Pancreas (tissue), 10 donors: ENCODE data around the gene MMD2. TPM values are rescaled to one million over a fixed set of nuclear protein-coding genes. Genes with fewer than 3 reads are reported as not detected.

Source experiments
- ATAC-seq, 4 donors: fragments of 200-7000 bp; cut with Tn5 transposase; one replicate each; pipeline versions ENCODE4 v1.8.0 to v1.9.1; 2020; ENCODE audit warnings: mild to moderate bottlenecking in 4 of 4, moderate library complexity in 4 of 4
- DNase-seq, 6 donors: peaks; one replicate each; pipeline ENCODE4 v3.0.0-alpha.2; 2020
- FAIRE-seq: peaks from 2 replicates; lab custom pipeline; 2012; peaks lifted over from hg19 to GRCh38; lab: Jason Lieb, UNC
- H3K27ac ChIP-seq, 4 donors: fragments of 200-600 bp; sonication (generic); 1 replicate in 3 of 4; 2 replicates in 1 of 4; pipeline versions ENCODE4 v1.5.0 to v1.8.0; 2020
- H3K27me3 ChIP-seq, 4 donors: fragments of 200-600 bp; one replicate each; pipeline ENCODE4 v1.8.0; 2021
- H3K36me3 ChIP-seq, 3 donors: fragments of 200-600 bp; sonication (generic) in 1 of 3; one replicate each; pipeline versions ENCODE4 v1.5.0 to v1.8.0; 2020 to 2021
- H3K4me1 ChIP-seq, 3 donors: fragments of 200-600 bp; one replicate each; pipeline ENCODE4 v1.8.0; 2021
- H3K4me3 ChIP-seq, 4 donors: fragments of 200-600 bp; sonication (generic) in 2 of 4; one replicate each; pipeline versions ENCODE4 v1.5.0 to v1.8.0; 2020 to 2021
- H3K9me3 ChIP-seq, 4 donors: fragments of 200-600 bp; one replicate each; pipeline ENCODE4 v1.8.0; 2021
- WGBS, 2 donors: extraction: QIAGEN DNeasy Blood & Tissue Kit; methylation state at CpG; one replicate each; pipeline ENCODE4 v1.1.7; 2013; 5-methylcytosine and 5-hydroxymethylcytosine counted together
- intact Hi-C, 3 donors: fragments of 100-400 bp; cut with DNase I; formaldehyde crosslinking; loops; one replicate each; pipeline versions ENCODE4 v1.11.1 to v1.14.2; 2022
- polyA plus RNA-seq, 2 donors: library from polyadenylated mRNA; stranded (reverse); fragments of 200-250 nt; gene quantifications; one replicate each; pipeline ENCODE4 v1.2.3, GENCODE V29; 2013
- total RNA-seq, 6 donors: library from RNA; stranded (reverse); fragmentation: NEBNext Ultra II Directional in 4 of 6; extraction: Animal tissue kit (Norgen Biotek cat#: 25700) in 4 of 6; gene quantifications; one replicate each; pipeline versions ENCODE4 v1.2.1 to v1.2.4, GENCODE V29; 2021 to 2023
- TF ChIP-seq, protein P1 (sequence below), 4 donors: fragments of 200-600 bp; sonication (generic) in 3 of 4; IDR thresholded peaks; one replicate each; pipeline versions ENCODE4 v1.5.0 to v1.8.0; 2021; ENCODE audit warnings: antibody characterized with exemption in 4 of 4
- donor health status: healthy with polysubstance abuse.
- donor health status: DM: no; HTN: no; CAD: no; lungs with moderate emphysema.
- donor health status: DM: no; HTN: no; CAD: no.
- donor health status: control.
- donor health status: control.
- donor health status: Bipolar disorder and iron deficiency.
- donor health status: DM: yes; HTN: yes; CAD: no.
- donor health status: DM: no; HTN: no; CAD: no.
- donor health status: DM: no; HTN: no; CAD: no.
- donor health status: DM: yes; HTN: yes; CAD: no.

MMD2 gene
- total and polyA plus RNA-seq, 8 donors, result 0.05 TPM; not detected in 7

- Histone ChIP-seq H3K9me3 (no peaks in the 10 kb centered on the region), H3K27ac (peak within 1 kb of the TSS in 1 of 4 donors; percentile 17), H3K36me3 (no peaks in the 10 kb centered on the region), H3K4me3 (peak within 1 kb of the TSS; percentile 28 to 64 (median 54)), H3K4me1 (peaks cover 0 to 7% (median 0%) of the 10 kb centered on the region in 3 donors), H3K27me3 (no peaks in the 10 kb centered on the region)
- FAIRE-seq (no peak), DNase-seq (peak; percentile 93 to 98 (median 94)), ATAC-seq (peak; percentile 97 to 99 (median 98))
- intact Hi-C loops, result no loop called here
- TF ChIP-seq, protein P1, sequence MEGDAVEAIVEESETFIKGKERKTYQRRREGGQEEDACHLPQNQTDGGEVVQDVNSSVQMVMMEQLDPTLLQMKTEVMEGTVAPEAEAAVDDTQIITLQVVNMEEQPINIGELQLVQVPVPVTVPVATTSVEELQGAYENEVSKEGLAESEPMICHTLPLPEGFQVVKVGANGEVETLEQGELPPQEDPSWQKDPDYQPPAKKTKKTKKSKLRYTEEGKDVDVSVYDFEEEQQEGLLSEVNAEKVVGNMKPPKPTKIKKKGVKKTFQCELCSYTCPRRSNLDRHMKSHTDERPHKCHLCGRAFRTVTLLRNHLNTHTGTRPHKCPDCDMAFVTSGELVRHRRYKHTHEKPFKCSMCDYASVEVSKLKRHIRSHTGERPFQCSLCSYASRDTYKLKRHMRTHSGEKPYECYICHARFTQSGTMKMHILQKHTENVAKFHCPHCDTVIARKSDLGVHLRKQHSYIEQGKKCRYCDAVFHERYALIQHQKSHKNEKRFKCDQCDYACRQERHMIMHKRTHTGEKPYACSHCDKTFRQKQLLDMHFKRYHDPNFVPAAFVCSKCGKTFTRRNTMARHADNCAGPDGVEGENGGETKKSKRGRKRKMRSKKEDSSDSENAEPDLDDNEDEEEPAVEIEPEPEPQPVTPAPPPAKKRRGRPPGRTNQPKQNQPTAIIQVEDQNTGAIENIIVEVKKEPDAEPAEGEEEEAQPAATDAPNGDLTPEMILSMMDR (IDR thresholded peaks at IDR 0.05), result peak; percentile 65 to 91 (median 83)
- 4 to 5% methylated on average over 58 to 72 of the region's 72 CpGs for WGBS, 2 donors
Measured at GRCh38 chr7:4883372-4884144, 75.4 kb downstream of the MMD2 start, which contains the start of gene RADIL. Gene RADIL, minus strand, starts transcription at chr7:4883716. Its CDS starts 5,577 bp downstream, at chr7:4878139.

GRCh38 chr7:4883033-4883371 lies 76.0 kb downstream of the MMD2 start:
- H3K27ac ChIP-seq, result no peak overlapping the region
- H3K36me3 ChIP-seq, result no peaks in the 10 kb centered on the region
- H3K4me3 ChIP-seq, result peak overlapping the region; percentile 28 to 64 (median 54)
- H3K27me3 ChIP-seq, result no peaks in the 10 kb centered on the region
- H3K4me1 ChIP-seq, result peaks cover 0 to 7% (median 0%) of the 10 kb centered on the region in 3 donors
- ATAC-seq, result no peak
- H3K9me3 ChIP-seq, result no peaks in the 10 kb centered on the region
- intact Hi-C loops, result no loop called here
- WGBS, 2 donors, result 1 to 2% methylated on average over 24 to 36 of the region's 36 CpGs
- no peak for FAIRE-seq
- no peak for DNase-seq
- TF ChIP-seq, protein P1 (IDR thresholded peaks at IDR 0.05), result no peak

GRCh38 chr7:4882169-4883032 lies 76.6 kb downstream of the MMD2 start:
- FAIRE-seq (no peak), DNase-seq (no peak), ATAC-seq (peak in 3 of 4 donors; percentile 18 to 48 (median 23))
- Histone ChIP-seq H3K9me3 (no peaks in the 10 kb centered on the region), H3K36me3 (no peaks in the 10 kb centered on the region), H3K27me3 (no peaks in the 10 kb centered on the region), H3K4me1 (peaks cover 0 to 7% (median 0%) of the 10 kb centered on the region in 3 donors), H3K4me3 (peak overlapping the region; percentile 28 to 64 (median 54)), H3K27ac (peak overlapping the region in 1 of 4 donors; percentile 17)
- intact Hi-C loops, result no loop called here
- TF ChIP-seq, protein P1 (IDR thresholded peaks at IDR 0.05), result no peak
- WGBS, 2 donors, result 18 to 32% methylated on average over 35 of the region's 35 CpGs

DNA sequence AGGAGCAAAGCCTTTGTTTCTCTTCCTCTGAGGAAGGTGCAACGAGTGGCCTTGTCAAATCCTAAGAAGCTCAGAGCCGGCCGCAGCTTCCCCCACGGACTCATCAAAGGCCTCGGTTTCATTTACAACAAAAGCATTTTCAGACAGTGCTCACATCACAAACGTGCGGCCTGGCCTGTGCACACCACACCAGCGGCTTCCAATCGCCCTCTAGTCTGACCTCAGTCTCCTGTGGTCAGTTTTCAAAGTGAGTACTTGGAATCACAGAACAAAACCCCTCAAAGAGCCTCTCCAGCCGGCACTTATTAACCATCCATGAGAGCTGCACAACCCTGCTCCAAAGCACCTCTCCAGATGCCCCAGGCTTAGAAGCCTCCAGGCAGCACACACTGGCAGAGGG lies 78.8 kb downstream of the MMD2 start:
- no peaks in the 10 kb centered on the region for H3K27me3 ChIP-seq
- peaks cover 0 to 7% (median 0%) of the 10 kb centered on the region in 3 donors for H3K4me1 ChIP-seq
- H3K36me3 ChIP-seq, result no peaks in the 10 kb centered on the region
- H3K4me3 ChIP-seq, result no peak overlapping the region
- no peaks in the 10 kb centered on the region for H3K9me3 ChIP-seq
- no peak overlapping the region for H3K27ac ChIP-seq
- no peak for FAIRE-seq
- TF ChIP-seq, protein P1 (IDR thresholded peaks at IDR 0.05), result no peak
- 64 to 76% methylated on average over 10 of the region's 10 CpGs for WGBS, 2 donors
- intact Hi-C loops, result no loop called here
- ATAC-seq, result no peak
- DNase-seq, result no peak
